GM19099 (cell line): ENCODE measurements around the gene MID1.

ENCODE experiments used
- POLR2A ChIP-seq: IDR thresholded peaks from 3 replicates; pipeline ENCODE4 v1.6.1; 2011; ENCODE audit warnings: low read depth; ENCODE audit not compliant: insufficient read length; ENCODE audit errors: extremely low read depth

The MID1 gene

GRCh38 chrX:10416424-10416823 is 204.0 kb downstream of the MID1 start:
- no peak for TF ChIP-seq POLR2A

GRCh38 chrX:10415306-10416001 is 204.9 kb downstream of the MID1 start:
- TF ChIP-seq POLR2A: no peak

GRCh38 chrX:10414862-10415261 is 205.5 kb downstream of the MID1 start:
- no peak for TF ChIP-seq POLR2A

GRCh38 chrX:10414156-10414824 is 206.1 kb downstream of the MID1 start:
- no peak for TF ChIP-seq POLR2A

DNA sequence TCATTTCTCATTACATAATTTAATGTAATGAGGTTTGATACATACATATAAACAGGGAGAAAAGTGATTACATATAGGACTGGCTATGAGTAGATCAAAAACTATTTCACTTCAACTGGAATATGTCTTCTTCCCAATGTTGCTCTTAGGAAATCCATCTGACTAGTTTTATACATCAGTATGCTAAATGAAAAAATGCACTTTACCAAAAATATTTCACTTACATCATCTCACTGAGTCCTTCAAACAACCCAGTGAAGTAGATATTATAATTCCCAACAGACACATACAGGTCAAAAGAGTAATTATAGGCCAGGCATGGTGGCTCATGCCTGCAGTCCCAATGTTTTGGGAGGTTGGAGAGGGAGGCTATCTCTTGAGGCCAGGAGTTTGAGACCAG is 215.9 kb downstream of the MID1 start:
- TF ChIP-seq POLR2A: no peak

DNA sequence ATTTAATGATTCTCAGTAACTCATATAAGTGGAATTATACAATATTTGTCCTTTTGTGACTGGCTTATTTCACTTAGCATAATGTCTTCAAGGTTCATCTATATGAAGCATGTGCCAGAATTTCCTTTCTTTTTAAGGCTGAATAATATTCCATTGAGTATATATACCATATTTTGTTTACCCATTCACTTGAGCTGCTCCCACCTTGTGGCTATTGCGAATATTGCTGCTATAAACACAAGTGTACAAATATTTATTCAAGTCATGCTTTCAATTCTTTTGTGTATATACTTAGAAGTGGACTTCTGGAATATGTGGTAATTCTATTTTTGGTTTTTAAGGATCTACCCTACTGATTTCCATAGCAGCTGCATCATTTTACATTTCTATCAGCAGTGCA is 219.1 kb downstream of the MID1 start:
- no peak for TF ChIP-seq POLR2A

GRCh38 chrX:10399043-10399741 is 221.2 kb downstream of the MID1 start:
- TF ChIP-seq POLR2A: no peak

GRCh38 chrX:10398215-10398614 is 222.2 kb downstream of the MID1 start:
- TF ChIP-seq POLR2A: no peak

- no peak for TF ChIP-seq POLR2A
Observed at GRCh38 chrX:10397349-10397748, 223.0 kb downstream of the MID1 start.

GRCh38 chrX:10395643-10396042 is 224.7 kb downstream of the MID1 start:
- no peak for TF ChIP-seq POLR2A
